NCI-H510A treated with DMSO at 0.1 percent for 48 hours (cell line): Measurements from ENCODE around the gene LYPD1.
A peak's percentile ranks its signal among the peaks of the same experiment; 100 is the strongest.

Experiments used
- DNase-seq: peaks from one replicate; lab custom pipeline; 2025; lab: John Stamatoyannopoulos, UW

Gene LYPD1

GRCh38 chr2:132632000-132632649 is 37.9 kb downstream of the LYPD1 start:
- DNase-seq: no peak

- DNase-seq: no peak
These were observed 42.5 kb downstream of the LYPD1 start for GRCh38 chr2:132627536-132627935.

GRCh38 chr2:132623096-132623839 is 46.7 kb downstream of the LYPD1 start:
- DNase-seq: no peak

- DNase-seq: peak; percentile 72
These were observed 48.7 kb downstream of the LYPD1 start for GRCh38 chr2:132621131-132621875.

GRCh38 chr2:132620115-132620514 is 49.9 kb downstream of the LYPD1 start:
- no peak for DNase-seq

GRCh38 chr2:132618734-132619133 is 51.3 kb downstream of the LYPD1 start:
- no peak for DNase-seq

GRCh38 chr2:132617989-132618388 is 52.0 kb downstream of the LYPD1 start:
- DNase-seq: peak; percentile 20

- no peak for DNase-seq
These were observed 54.5 kb downstream of the LYPD1 start for GRCh38 chr2:132615329-132616085.

- DNase-seq: peak; percentile 15
These were observed 58.3 kb downstream of the LYPD1 start for GRCh38 chr2:132611719-132612118.

- DNase-seq: peak; percentile 60
These were observed 60.7 kb downstream of the LYPD1 start for GRCh38 chr2:132609101-132609890.

- DNase-seq: peak; percentile 51
These were observed 61.7 kb downstream of the LYPD1 start for GRCh38 chr2:132608311-132608710.

- DNase-seq: no peak
These were observed 62.4 kb downstream of the LYPD1 start for GRCh38 chr2:132607426-132608090.

- DNase-seq: no peak
These were observed 63.4 kb downstream of the LYPD1 start for GRCh38 chr2:132606649-132607048.

GRCh38 chr2:132605236-132606180 is 64.5 kb downstream of the LYPD1 start:
- no peak for DNase-seq

GRCh38 chr2:132604561-132604960 is 65.4 kb downstream of the LYPD1 start:
- DNase-seq: no peak

GRCh38 chr2:132599556-132599955 is 70.4 kb downstream of the LYPD1 start:
- no peak for DNase-seq

- no peak for DNase-seq
These were observed 71.5 kb downstream of the LYPD1 start for GRCh38 chr2:132598536-132598935.

GRCh38 chr2:132597831-132598230 is 72.2 kb downstream of the LYPD1 start:
- no peak for DNase-seq

- DNase-seq: no peak
These were observed 72.8 kb downstream of the LYPD1 start for GRCh38 chr2:132597166-132597565.

- DNase-seq: no peak
These were observed 74.3 kb downstream of the LYPD1 start for GRCh38 chr2:132595693-132596092.
